Endothelial cell of umbilical vein (primary cell): Measurements from ENCODE around the gene TNFAIP8. TPM values are rescaled to one million over a fixed set of nuclear protein-coding genes. Genes with fewer than 3 reads are reported as not detected.

Experiments
- BruUV-seq: library from RNA; stranded (reverse); fragments of 400-500 nt; replicated peaks from 2 replicates; lab custom pipeline; 2021; lab: Mats Ljungman, UMichigan
- CTCF ChIA-PET: fragments of 300-600, 350-600 bp; sonication (Branson Sonifier 250); formaldehyde crosslinking; loops from one replicate; lab custom pipeline; 2021; ENCODE audit warnings: antibody characterized with exemption, inconsistent platforms; lab: Charles Lee
- POLR2A ChIA-PET: fragments of 300-600, 350-600 bp; sonication (Branson Sonifier 250); formaldehyde crosslinking; loops from one replicate; lab custom pipeline; 2021; ENCODE audit warnings: antibody characterized with exemption, inconsistent platforms; lab: Charles Lee
- DNase-seq: peaks from one replicate; pipeline ENCODE4 v3.0.0-alpha.2; 2011; ENCODE audit warnings: low read depth, low spot score
- FAIRE-seq: peaks from 2 replicates; lab custom pipeline; 2011; peaks lifted over from hg19 to GRCh38; lab: Jason Lieb, UNC
- H2AFZ ChIP-seq: 2 replicates; pipeline ENCODE4 v1.6.0; 2012; ENCODE audit warnings: low read depth, low read length, control low read depth, inconsistent platforms
- H3K27ac ChIP-seq: 2 replicates; pipeline ENCODE4 v1.5.1; 2011; ENCODE audit warnings: low read depth, mild to moderate bottlenecking, control low read depth, low read length, moderate library complexity; ENCODE audit not compliant: insufficient read depth
- H3K27me3 ChIP-seq, 2 experiments: 2 replicates each; pipeline versions ENCODE4 v1.6.0 to v1.6.1; 2011; ENCODE audit warnings: low read length in 2 of 2, mixed read lengths in 1 of 2; ENCODE audit not compliant: control insufficient read depth in 2 of 2, insufficient read depth in 2 of 2
- H3K36me3 ChIP-seq, 2 experiments: 2 replicates in 1 of 2; 3 replicates in 1 of 2; pipeline ENCODE4 v1.5.1; 2011; ENCODE audit warnings: low read length in 2 of 2, mild to moderate bottlenecking in 1 of 2, moderate library complexity in 1 of 2; ENCODE audit not compliant: control insufficient read depth in 2 of 2, insufficient read depth in 2 of 2; ENCODE audit errors: extremely low read depth in 1 of 2
- H3K4me1 ChIP-seq: 3 replicates; pipeline ENCODE4 v1.5.1; 2011; ENCODE audit warnings: mild to moderate bottlenecking, low read length; ENCODE audit not compliant: control insufficient read depth, insufficient read depth; ENCODE audit errors: extremely low read depth
- H3K4me2 ChIP-seq: 2 replicates; pipeline ENCODE4 v1.6.1; 2011; ENCODE audit warnings: low read length, control low read depth, mixed read lengths; ENCODE audit not compliant: insufficient read depth
- H3K4me3 ChIP-seq, 3 experiments: fragments of 200-600 bp in 1 of 3; sonication (generic), shearing (Covaris generic) in 1 of 3; replicated peaks in 1 of 3; 2 replicates each; pipeline ENCODE4 v1.5.1; 2011 to 2016; ENCODE audit warnings: control low read depth in 3 of 3, low read length in 3 of 3, mild to moderate bottlenecking in 2 of 3, inconsistent platforms in 1 of 3, low read depth in 1 of 3, moderate library complexity in 1 of 3; ENCODE audit not compliant: insufficient read depth in 1 of 3
- H3K79me2 ChIP-seq: 2 replicates; pipeline ENCODE4 v1.6.0; 2012; ENCODE audit warnings: low read length, inconsistent platforms; ENCODE audit not compliant: control insufficient read depth, insufficient read depth
- H3K9ac ChIP-seq: replicated peaks from 2 replicates; pipeline ENCODE3; 2011; ENCODE audit warnings: low read length, control low read depth; ENCODE audit not compliant: insufficient read depth; ENCODE audit errors: extremely low read depth
- H3K9me1 ChIP-seq: replicated peaks from 3 replicates; pipeline ENCODE4 v1.6.0; 2011; ENCODE audit warnings: mild to moderate bottlenecking, low read length; ENCODE audit not compliant: control insufficient read depth, insufficient read depth; ENCODE audit errors: extremely low read depth
- H3K9me3 ChIP-seq: replicated peaks from 2 replicates; pipeline ENCODE4 v1.5.1; 2012; ENCODE audit warnings: low read length, inconsistent platforms; ENCODE audit not compliant: control insufficient read depth, insufficient read depth
- H4K20me1 ChIP-seq: replicated peaks from 2 replicates; pipeline ENCODE3; 2011; ENCODE audit warnings: mild to moderate bottlenecking, low read length; ENCODE audit not compliant: control insufficient read depth, insufficient read depth; ENCODE audit errors: extremely low read depth
- CTCF ChIP-seq, 2 donors: IDR thresholded peaks; 1 replicate in 1 of 2; 2 replicates in 1 of 2; pipeline ENCODE4 v1.5.1; 2011; ENCODE audit warnings: low read length in 2 of 2, mild to moderate bottlenecking in 2 of 2, moderate library complexity in 2 of 2, control low read depth in 1 of 2, inconsistent platforms in 1 of 2, low read depth in 1 of 2; ENCODE audit not compliant: insufficient read depth in 1 of 2; ENCODE audit errors: extremely low read depth in 1 of 2
- GATA2 ChIP-seq: IDR thresholded peaks from 2 replicates; pipeline ENCODE4 v1.7.0; 2011; ENCODE audit warnings: low read depth, mild to moderate bottlenecking, moderate library complexity, mixed read lengths, low read length; ENCODE audit not compliant: insufficient read length, insufficient read depth
- MAX ChIP-seq: IDR thresholded peaks from 2 replicates; pipeline ENCODE4 v1.6.1; 2011; ENCODE audit not compliant: insufficient read depth, insufficient read length
- MYC ChIP-seq: IDR thresholded peaks from one replicate; pipeline ENCODE4 v1.6.1; 2011; ENCODE audit warnings: mild to moderate bottlenecking, low read depth, low read length
- dilution Hi-C: fragments of 300-500 bp; cut with MboI; formaldehyde crosslinking; loops from one replicate; pipeline ENCODE4 v1.15.0; 2019; ENCODE audit warnings: low sequenced_read_pairs; ENCODE audit not compliant: extremely low pct_ligation_motif_present
- intact Hi-C: fragments of 100-400 bp; cut with micrococcal nuclease; formaldehyde crosslinking; loops from one replicate; pipeline ENCODE4 v1.10.0; 2022
- polyA plus RNA-seq, 4 experiments: library from polyadenylated mRNA; depleted of rRNA in 3 of 4; stranded (reverse) in 3 of 4; unstranded in 1 of 4; fragments of >200 nt; gene quantifications; 2 replicates each; pipeline versions ENCODE4 v1.2.1 to v1.2.3, GENCODE V29; 2011 to 2012; ENCODE audit warnings: missing spikeins in 1 of 4
- small RNA-seq: library from RNA; depleted of rRNA; stranded (forward); fragments of <200 nt; gene quantifications from one replicate; pipeline ENCODE3, GENCODE V24; 2012; ENCODE audit warnings: low replicate concordance, low read depth; ENCODE audit not compliant: insufficient read depth, insufficient read length
- total RNA-seq: library from RNA; stranded (reverse); gene quantifications from 2 replicates; pipeline ENCODE4 v1.2.3, GENCODE V29; 2021

TNFAIP8 gene
- total and polyA plus RNA-seq, 2 donors (not counting 3 experiments of a cell fraction or from before 2014, with no cell fraction given) = 4.7 to 7.4 TPM

GRCh38 chr5:119445544-119445943 is 89.7 kb downstream of the TNFAIP8 start:
- H3K36me3 ChIP-seq = no peaks in the 10 kb centered on the region
- peaks cover 1 to 10% of the 10 kb centered on the region in 2 experiments for H3K27me3 ChIP-seq
- no peaks in the 10 kb centered on the region for H3K4me1 ChIP-seq
- ChIA-PET CTCF (no interaction called here), POLR2A (no interaction called here)
- no peak overlapping the region for H3K9ac ChIP-seq
- H3K4me2 ChIP-seq = no peak overlapping the region
- H3K27ac ChIP-seq = no peak overlapping the region
- no peak overlapping the region for H3K4me3 ChIP-seq
- no TSS peak for BruUV-seq
- H3K9me3 ChIP-seq = no peaks in the 10 kb centered on the region
- H2AFZ ChIP-seq = no peak overlapping the region
- H3K9me1 ChIP-seq = no peaks in the 10 kb centered on the region
- dilution Hi-C loops = no loop called here
- DNase-seq = no peak
- FAIRE-seq = no peak
- TF ChIP-seq CTCF (IDR thresholded peaks at IDR 0.05; ENCODE audit: extremely low read depth in 1 of 2, insufficient read depth in 1 of 2, low read depth in 1 of 2, low read length in 2 of 2) (no peak), MAX (no peak), MYC (no peak), GATA2 (no peak)
- no peaks in the 10 kb centered on the region for H4K20me1 ChIP-seq
- no peaks in the 10 kb centered on the region for H3K79me2 ChIP-seq
- intact Hi-C loops = no loop called here

Small RNA genes within 50 kb of the gene (small RNA-seq; reads per million reads assigned to genes)
- gene RN7SL174P = not detected
- gene RNA5SP190 = not detected

Other genes starting within 250 kb of the TNFAIP8 start
- gene HSD17B4, start 96.5 kb downstream of the TNFAIP8 start, total RNA-seq = 124 and 140 TPM in 2 replicates
- 91.4 and 117 TPM in 2 replicates for gene HSD17B4, start 96.5 kb downstream of the TNFAIP8 start, polyA plus RNA-seq